NCI-H2196 (cell line): ENCODE results near the gene GSC2.

Experiments
- DNase-seq: peaks from one replicate; lab custom pipeline; 2025; ENCODE audit not compliant: unreplicated experiment; lab: John Stamatoyannopoulos, UW

GSC2 gene

GRCh38 chr22:19149991-19150390, at the start of gene GSC2:
Gene GSC2 (minus strand): TSS chr22:19150292. CDS start chr22:19150283, 9 bp downstream.
- DNase-seq = no peak

GRCh38 chr22:19199479-19199878, 49.4 kb upstream of the GSC2 start:
- DNase-seq = no peak

- DNase-seq = no peak
Measured at GRCh38 chr22:19197997-19198865, 48.1 kb upstream of the GSC2 start.

GRCh38 chr22:19196841-19197612, 46.9 kb upstream of the GSC2 start:
- no peak for DNase-seq

GRCh38 chr22:19195796-19196731, 46.0 kb upstream of the GSC2 start:
- DNase-seq = no peak

GRCh38 chr22:19194766-19195536, 44.9 kb upstream of the GSC2 start:
- no peak for DNase-seq

GRCh38 chr22:19193879-19194278, 43.8 kb upstream of the GSC2 start:
- DNase-seq = no peak

GRCh38 chr22:19187716-19188563, 37.8 kb upstream of the GSC2 start:
- no peak for DNase-seq

- no peak for DNase-seq
Measured at GRCh38 chr22:19184276-19184997, 34.3 kb upstream of the GSC2 start.

GRCh38 chr22:19183216-19183615, 33.1 kb upstream of the GSC2 start:
- DNase-seq = no peak

- DNase-seq = no peak
Measured at GRCh38 chr22:19182472-19183157, 32.5 kb upstream of the GSC2 start.

GRCh38 chr22:19181786-19182471, 31.8 kb upstream of the GSC2 start:
- no peak for DNase-seq

- no peak for DNase-seq
Measured at GRCh38 chr22:19180740-19181410, 30.8 kb upstream of the GSC2 start.

- DNase-seq = no peak
Measured at GRCh38 chr22:19180234-19180633, 30.1 kb upstream of the GSC2 start.

- DNase-seq = peak; percentile 76
Measured at GRCh38 chr22:19179497-19180048, 29.5 kb upstream of the GSC2 start.

GRCh38 chr22:19178657-19179496, 28.8 kb upstream of the GSC2 start, which contains the start of gene SLC25A1:
Gene SLC25A1 (minus strand): TSS chr22:19178736. CDS start chr22:19178673, 63 bp downstream.
- DNase-seq = peak; percentile 94
